G401 (cell line): Measurements from ENCODE around the gene FHAD1. TPM values are rescaled to one million over a fixed set of nuclear protein-coding genes. Genes with fewer than 3 reads are reported as not detected.

Experiments
- DNase-seq: peaks from one replicate; pipeline ENCODE4 v3.0.0-alpha.2; 2015; ENCODE audit warnings: low spot score
- in situ Hi-C: cut with HindIII; loops from 2 replicates; pipeline ENCODE4 v1.10.0; 2016; ENCODE audit warnings: low sequenced_read_pairs, mixed read lengths
- total RNA-seq: library from RNA; depleted of rRNA; stranded (reverse); fragments of >200 nt; shearing (Covaris generic); gene quantifications from 2 replicates; pipeline ENCODE4 v1.2.3, GENCODE V29; 2014

FHAD1 gene
- total RNA-seq, 1 experiment from 2014 or later = 24.0 TPM

- in situ Hi-C loops = no loop called here
- no peak for DNase-seq
These were observed 31.9 kb upstream of the FHAD1 start for GRCh38 chr1:15215116-15215515.

DNA sequence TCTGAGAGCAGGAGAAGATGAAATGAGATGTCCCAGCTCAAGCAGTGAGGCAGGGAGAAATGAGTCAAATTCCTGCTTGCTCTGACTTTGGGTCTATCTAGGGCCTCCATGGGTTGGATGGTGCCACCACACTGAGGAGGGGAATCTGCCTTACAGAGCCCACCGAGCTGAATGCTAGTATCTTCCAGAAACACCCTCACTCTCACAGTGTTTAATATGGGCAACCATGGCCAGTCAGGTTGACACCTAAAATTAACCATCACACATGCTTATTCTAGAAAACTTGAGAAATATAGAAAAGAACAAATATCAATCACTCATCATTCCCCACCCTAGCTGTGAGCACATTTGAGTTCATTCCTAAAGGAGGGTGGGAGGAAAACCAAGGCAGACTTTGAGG is 29.4 kb upstream of the FHAD1 start:
- in situ Hi-C loops = no loop called here
- no peak for DNase-seq

DNA sequence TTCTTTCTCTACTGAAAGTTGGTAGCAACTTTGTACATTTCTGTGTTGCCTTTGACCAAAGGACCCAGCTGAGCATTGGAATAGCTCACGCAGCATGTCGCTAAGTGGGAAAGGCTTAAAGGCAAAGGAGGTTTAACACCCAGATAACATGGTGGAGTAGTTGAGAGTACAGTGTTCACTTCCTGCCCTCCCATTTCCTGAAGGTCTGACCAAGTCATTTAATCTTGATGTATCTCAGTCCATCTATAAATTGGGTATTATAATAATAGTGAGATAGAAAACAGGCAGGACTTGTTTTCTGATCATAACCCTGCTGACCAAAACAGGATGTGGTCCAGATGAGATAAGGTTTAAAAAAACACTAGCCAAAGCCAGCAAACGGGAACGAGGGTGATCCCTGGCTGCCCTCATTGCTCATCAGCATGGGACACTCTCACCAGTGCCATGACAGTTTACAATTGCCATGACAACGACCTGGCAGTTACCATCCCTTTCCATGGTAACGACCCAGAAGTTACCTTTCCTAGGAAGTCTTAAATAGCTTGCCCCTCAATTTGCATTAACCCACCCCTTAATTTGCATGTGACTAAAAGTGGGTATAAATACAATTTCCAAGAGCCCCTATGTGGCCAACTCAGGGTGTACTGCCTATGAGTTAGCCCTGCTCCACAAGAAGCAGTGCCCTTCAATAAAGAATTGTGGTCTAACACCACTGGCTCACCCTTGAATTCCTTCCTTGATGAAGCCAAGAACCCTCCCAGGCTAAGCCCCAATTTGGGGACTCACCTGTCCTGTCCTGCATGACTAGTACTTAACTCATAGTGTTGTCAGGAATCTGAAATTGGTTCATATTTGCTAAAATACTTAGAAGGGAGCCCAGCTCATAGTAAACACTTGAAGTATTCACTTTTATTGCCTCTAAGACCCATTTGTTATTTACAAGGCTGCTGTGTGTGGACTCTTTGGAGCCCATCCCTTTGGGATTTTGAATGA is 28.4 kb upstream of the FHAD1 start:
- in situ Hi-C loops = no loop called here
- DNase-seq = no peak

GRCh38 chr1:15219280-15220023 is 27.6 kb upstream of the FHAD1 start:
- in situ Hi-C loops = no loop called here
- no peak for DNase-seq

GRCh38 chr1:15220024-15220392 is 27.0 kb upstream of the FHAD1 start:
- in situ Hi-C loops = no loop called here
- no peak for DNase-seq

DNA sequence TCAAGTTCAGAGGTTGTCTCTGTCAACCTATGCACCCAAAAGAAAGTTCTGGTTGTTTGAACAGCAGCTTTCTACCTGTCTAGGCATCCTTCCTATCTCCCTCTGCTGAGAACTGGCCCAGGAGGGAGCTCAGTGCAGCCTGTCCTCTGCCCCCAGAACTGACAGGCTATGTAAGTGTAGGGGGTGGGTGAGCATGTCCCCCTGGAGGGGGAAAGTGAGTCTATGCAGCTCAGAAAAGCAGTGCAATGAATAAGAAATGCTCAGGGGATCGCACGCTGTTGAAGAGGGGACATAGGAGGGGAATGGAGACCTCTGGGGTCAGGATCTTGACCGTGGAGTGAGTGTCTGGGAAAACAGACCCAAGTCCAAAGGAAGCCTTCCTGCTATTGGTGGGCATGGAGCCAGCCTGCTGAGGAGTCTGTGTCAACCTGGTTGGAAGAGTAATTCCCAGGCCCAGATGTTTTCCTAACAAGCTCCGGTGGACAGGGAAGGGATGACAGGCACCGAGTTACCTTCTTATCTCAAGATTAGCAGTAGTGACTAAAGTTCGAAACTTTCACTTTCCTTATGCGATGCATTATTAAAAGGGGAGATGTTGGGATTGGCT is 26.1 kb upstream of the FHAD1 start:
- DNase-seq = no peak
- in situ Hi-C loops = no loop called here

- no peak for DNase-seq
- in situ Hi-C loops = no loop called here
These were observed 24.2 kb upstream of the FHAD1 start for GRCh38 chr1:15222653-15223303.

GRCh38 chr1:15224259-15224869 is 22.7 kb upstream of the FHAD1 start:
- in situ Hi-C loops = no loop called here
- no peak for DNase-seq

GRCh38 chr1:15224974-15225373 is 22.0 kb upstream of the FHAD1 start:
- in situ Hi-C loops = loop anchor here (25.0 kb wide), 1 partner anchor 88 kb away; no protein-coding TSS in a partner anchor
- DNase-seq = no peak

DNA sequence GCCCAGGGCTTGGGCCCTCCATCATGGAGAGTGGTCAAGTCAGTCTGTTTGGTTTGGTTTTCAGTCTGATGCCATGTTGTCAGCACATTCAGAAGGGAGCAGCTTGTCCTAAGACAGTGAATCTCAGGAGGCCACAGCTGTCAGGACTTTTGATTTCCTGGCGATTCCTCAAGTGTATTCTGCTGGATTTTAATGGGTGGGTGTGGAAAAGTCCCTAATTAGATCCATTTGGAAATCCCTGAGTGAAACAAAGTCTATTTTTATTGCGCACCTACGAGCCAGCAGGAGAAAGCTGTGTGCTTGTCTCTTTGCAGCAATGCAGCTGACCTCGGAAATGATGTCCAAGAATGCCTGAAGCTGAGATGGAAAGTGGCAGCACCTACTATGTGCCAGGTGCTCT is 21.6 kb upstream of the FHAD1 start:
- in situ Hi-C loops = loop anchor here (25.0 kb wide), 1 partner anchor 88 kb away; no protein-coding TSS in a partner anchor
- no peak for DNase-seq

GRCh38 chr1:15226388-15227255 is 20.4 kb upstream of the FHAD1 start:
- in situ Hi-C loops = loop anchor here (25.0 kb wide), 1 partner anchor 89 kb away; no protein-coding TSS in a partner anchor
- no peak for DNase-seq

DNA sequence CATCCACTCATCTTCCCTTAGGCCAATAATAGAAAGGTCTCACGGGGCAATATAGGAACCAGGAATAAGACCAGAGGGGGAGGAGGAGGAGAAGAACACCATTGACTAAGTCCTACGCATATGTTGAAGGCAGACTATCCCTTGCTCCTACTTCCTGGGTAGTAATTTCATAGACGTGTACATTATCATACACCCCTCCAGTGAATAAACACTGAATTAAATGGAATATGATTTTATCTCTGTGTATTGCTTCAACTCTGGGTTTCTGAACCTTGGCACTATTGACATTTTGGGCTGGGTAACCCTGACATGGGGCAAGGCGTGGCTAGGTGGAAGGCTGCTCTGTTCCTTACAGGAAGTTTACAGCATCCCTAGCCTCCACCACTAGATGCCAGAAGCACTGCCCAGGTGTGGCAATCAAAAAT is 17.3 kb upstream of the FHAD1 start:
- no peak for DNase-seq
- in situ Hi-C loops = loop anchor here (25.0 kb wide), 1 partner anchor 92 kb away; no protein-coding TSS in a partner anchor

DNA sequence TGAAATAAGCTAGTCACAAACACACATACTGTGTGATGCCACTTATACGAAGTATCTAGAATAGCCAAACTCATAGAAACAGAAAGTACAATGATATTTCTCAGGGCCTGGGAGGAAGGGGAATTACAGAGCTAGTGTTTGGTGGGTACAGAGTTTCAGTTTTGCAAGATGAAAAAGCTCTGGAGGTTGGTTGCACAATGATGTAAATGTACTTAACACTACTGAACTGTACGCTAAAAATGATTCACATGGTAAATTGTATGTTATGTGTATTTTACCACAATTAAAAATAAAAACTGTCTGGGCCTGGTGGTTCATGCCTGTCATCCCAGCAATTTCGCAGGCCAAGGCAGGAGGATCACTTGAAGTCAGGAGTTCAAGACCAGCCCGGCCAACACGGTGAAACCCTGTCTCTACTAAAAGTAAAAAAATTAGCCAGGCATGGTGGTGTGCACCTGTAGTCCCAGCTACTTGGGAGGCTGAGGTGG is 15.3 kb upstream of the FHAD1 start:
- no peak for DNase-seq
- in situ Hi-C loops = loop anchor here (25.0 kb wide), 1 partner anchor 94 kb away; no protein-coding TSS in a partner anchor

GRCh38 chr1:15233689-15234088 is 13.3 kb upstream of the FHAD1 start:
- no peak for DNase-seq
- in situ Hi-C loops = loop anchor here (25.0 kb wide), 1 partner anchor 96 kb away; no protein-coding TSS in a partner anchor

DNA sequence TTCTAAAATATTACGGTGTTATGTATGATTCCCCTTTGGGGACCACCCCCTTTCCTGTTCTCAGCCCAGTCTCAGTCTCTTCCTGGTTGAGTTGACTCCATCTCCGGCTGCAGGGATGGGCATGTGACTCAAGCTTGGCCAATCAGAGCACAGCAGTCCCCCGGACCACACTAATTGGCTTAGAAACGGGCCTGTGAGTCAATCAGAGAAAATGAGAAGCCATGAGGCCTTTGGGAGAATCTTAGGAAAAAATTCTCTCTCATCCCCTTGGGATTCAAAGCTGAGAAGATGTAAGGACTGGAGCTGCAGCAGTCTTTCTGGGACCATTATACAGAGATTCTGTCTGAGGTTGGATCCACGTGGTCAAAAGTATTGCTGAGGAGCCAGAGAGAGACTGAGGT is 10.7 kb upstream of the FHAD1 start:
- peak; percentile 67 for DNase-seq
- in situ Hi-C loops = loop anchor here (25.0 kb wide), 1 partner anchor 99 kb away; no protein-coding TSS in a partner anchor

DNA sequence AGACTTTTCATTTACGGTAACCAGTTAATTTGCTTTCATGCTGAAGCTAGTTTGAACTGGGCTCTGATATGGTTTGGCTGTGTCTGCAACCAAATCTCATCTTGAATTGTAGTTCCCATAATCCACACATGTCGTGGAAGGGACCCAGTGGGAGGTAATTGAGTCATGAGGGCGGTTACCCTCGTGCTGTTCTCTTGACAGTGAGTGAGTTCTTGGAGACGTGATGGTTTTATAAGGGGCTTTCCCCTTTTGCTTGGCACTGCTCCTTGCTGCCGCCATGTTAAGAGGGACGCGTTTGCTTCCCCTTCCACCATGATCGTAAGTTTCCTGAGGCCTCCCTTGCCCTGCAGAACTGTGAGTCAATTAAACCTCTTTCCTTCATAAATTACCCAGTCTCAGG is 10.3 kb upstream of the FHAD1 start:
- in situ Hi-C loops = loop anchor here (25.0 kb wide), 1 partner anchor 99 kb away; no protein-coding TSS in a partner anchor
- no peak for DNase-seq

- in situ Hi-C loops = loop anchor here (25.0 kb wide), 1 partner anchor 101 kb away; no protein-coding TSS in a partner anchor
- DNase-seq = no peak
These were observed 8.2 kb upstream of the FHAD1 start for GRCh38 chr1:15238789-15239188.
